ENCODE measurements around the gene C4orf51.

DNA sequence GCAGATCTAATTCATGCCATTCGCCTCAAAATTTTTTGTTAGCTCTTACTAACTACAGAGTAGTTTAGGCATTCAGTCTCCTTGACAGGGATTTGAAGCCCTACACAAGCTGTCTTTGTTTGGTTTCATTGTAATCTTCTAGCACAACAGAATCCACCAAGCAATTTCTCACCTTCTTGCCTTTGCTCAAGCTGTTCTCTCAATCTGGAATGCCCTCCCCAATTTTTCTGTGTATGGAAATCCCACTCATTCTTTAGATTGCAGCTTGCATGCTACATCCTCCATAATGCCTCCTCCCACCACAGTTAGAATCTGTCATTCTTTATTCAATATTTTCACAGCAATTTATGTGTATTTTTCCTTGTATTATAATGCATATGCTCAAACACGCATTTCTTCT lies 63.7 kb downstream of the C4orf51 start:
- TF ChIP-seq, protein P1, sequence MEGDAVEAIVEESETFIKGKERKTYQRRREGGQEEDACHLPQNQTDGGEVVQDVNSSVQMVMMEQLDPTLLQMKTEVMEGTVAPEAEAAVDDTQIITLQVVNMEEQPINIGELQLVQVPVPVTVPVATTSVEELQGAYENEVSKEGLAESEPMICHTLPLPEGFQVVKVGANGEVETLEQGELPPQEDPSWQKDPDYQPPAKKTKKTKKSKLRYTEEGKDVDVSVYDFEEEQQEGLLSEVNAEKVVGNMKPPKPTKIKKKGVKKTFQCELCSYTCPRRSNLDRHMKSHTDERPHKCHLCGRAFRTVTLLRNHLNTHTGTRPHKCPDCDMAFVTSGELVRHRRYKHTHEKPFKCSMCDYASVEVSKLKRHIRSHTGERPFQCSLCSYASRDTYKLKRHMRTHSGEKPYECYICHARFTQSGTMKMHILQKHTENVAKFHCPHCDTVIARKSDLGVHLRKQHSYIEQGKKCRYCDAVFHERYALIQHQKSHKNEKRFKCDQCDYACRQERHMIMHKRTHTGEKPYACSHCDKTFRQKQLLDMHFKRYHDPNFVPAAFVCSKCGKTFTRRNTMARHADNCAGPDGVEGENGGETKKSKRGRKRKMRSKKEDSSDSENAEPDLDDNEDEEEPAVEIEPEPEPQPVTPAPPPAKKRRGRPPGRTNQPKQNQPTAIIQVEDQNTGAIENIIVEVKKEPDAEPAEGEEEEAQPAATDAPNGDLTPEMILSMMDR (conservative IDR thresholded peaks at IDR 0.05; ENCODE audit: low read depth, low read length): no peak
- TF ChIP-seq EZH2 (IDR thresholded peaks at IDR 0.05; ENCODE audit: low read length, unreplicated experiment): no peak
- no peak for TF ChIP-seq EZH2phosphoT487 (IDR thresholded peaks at IDR 0.05; ENCODE audit: borderline replicate concordance, low read length)
